Measurements from ENCODE around the gene BTBD2. TPM values are rescaled to one million over a fixed set of nuclear protein-coding genes. Genes with fewer than 3 reads are reported as not detected.

The BTBD2 gene
- total and polyA plus RNA-seq, 2 experiments from 2014 or later, result 126 to 155 TPM

- H3K9me3 ChIP-seq (ENCODE audit: low read depth), result no peaks in the 10 kb centered on the region
- no peak overlapping the region for H3K27ac ChIP-seq
- H3K4me1 ChIP-seq (ENCODE audit: low read depth), result no peaks in the 10 kb centered on the region
- H3K27me3 ChIP-seq, result no peaks in the 10 kb centered on the region
- H3K4me3 ChIP-seq, result no peak overlapping the region
- no peaks in the 10 kb centered on the region for H3K36me3 ChIP-seq
- DNase-seq (ENCODE audit: low read depth in 1 of 2, low spot score in 1 of 2), result no peak
- no peak for TF ChIP-seq CTCF (IDR thresholded peaks at IDR 0.05; ENCODE audit: low read depth, low read length)
These were observed 11.6 kb downstream of the BTBD2 start for GRCh38 chr19:2003874-2004273.

- DNase-seq (ENCODE audit: low read depth in 1 of 2, low spot score in 1 of 2), result no peak
- Histone ChIP-seq H3K9me3 (ENCODE audit: low read depth) (no peaks in the 10 kb centered on the region), H3K27me3 (no peaks in the 10 kb centered on the region), H3K36me3 (peaks cover 9% of the 10 kb centered on the region), H3K4me3 (no peak overlapping the region), H3K4me1 (ENCODE audit: low read depth) (no peaks in the 10 kb centered on the region), H3K27ac (no peak overlapping the region)
- TF ChIP-seq CTCF (IDR thresholded peaks at IDR 0.05; ENCODE audit: low read depth, low read length), result no peak
These were observed 15.5 kb downstream of the BTBD2 start for GRCh38 chr19:1999856-2000515.

- no peak overlapping the region for H3K4me3 ChIP-seq
- H3K27ac ChIP-seq, result no peak overlapping the region
- no peak for DNase-seq (ENCODE audit: low read depth in 1 of 2, low spot score in 1 of 2)
- peaks cover 9% of the 10 kb centered on the region for H3K36me3 ChIP-seq
- no peaks in the 10 kb centered on the region for H3K4me1 ChIP-seq (ENCODE audit: low read depth)
- no peak for TF ChIP-seq CTCF (IDR thresholded peaks at IDR 0.05; ENCODE audit: low read depth, low read length)
- no peaks in the 10 kb centered on the region for H3K9me3 ChIP-seq (ENCODE audit: low read depth)
- H3K27me3 ChIP-seq, result no peaks in the 10 kb centered on the region
These were observed 16.5 kb downstream of the BTBD2 start for GRCh38 chr19:1998712-1999708.

GRCh38 chr19:1997353-1998233, 17.9 kb downstream of the BTBD2 start:
- no peak overlapping the region for H3K4me3 ChIP-seq
- no peaks in the 10 kb centered on the region for H3K4me1 ChIP-seq (ENCODE audit: low read depth)
- H3K9me3 ChIP-seq (ENCODE audit: low read depth), result no peaks in the 10 kb centered on the region
- no peak overlapping the region for H3K27ac ChIP-seq
- no peaks in the 10 kb centered on the region for H3K27me3 ChIP-seq
- no peak for DNase-seq (ENCODE audit: low read depth in 1 of 2, low spot score in 1 of 2)
- no peak for TF ChIP-seq CTCF (IDR thresholded peaks at IDR 0.05; ENCODE audit: low read depth, low read length)
- peaks cover 9% of the 10 kb centered on the region for H3K36me3 ChIP-seq

DNA sequence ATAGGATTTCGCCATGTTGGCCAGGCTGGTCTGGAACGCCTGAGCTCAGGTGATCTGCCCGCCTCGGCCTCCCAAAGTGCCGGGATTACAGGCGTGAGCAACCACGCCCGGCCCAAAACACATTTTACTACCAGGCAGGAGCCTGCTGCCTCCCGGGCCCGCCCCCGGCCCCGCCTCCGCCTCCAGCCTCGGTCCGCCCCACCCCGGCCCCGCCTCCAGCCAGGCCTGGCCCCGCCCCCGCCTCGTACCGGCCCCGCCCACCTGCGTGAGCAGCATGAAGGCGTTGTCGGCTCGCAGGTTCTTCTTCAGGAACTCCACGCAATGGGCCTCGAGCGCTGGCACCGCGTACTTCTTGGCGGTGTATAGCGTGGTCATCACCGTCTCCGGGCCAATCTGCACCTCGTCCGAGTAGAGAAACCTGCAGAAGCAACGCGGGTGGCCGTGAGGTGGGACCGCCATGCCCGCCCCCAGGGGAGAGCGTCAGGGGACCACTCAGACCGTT, 22.7 kb downstream of the BTBD2 start:
- Histone ChIP-seq H3K9me3 (ENCODE audit: low read depth) (no peaks in the 10 kb centered on the region), H3K4me3 (no peak overlapping the region), H3K27ac (no peak overlapping the region), H3K4me1 (ENCODE audit: low read depth) (no peaks in the 10 kb centered on the region), H3K36me3 (peaks cover 30% of the 10 kb centered on the region), H3K27me3 (no peaks in the 10 kb centered on the region)
- no peak for DNase-seq (ENCODE audit: low read depth in 1 of 2, low spot score in 1 of 2)
- TF ChIP-seq CTCF (IDR thresholded peaks at IDR 0.05; ENCODE audit: low read depth, low read length), result no peak
